Kidney epithelial cell (primary cell): ENCODE results near the gene MTHFSD. TPM values are rescaled to one million over a fixed set of nuclear protein-coding genes. Genes with fewer than 3 reads are reported as not detected.

Experiments used
- DNase-seq: peaks from one replicate; pipeline ENCODE4 v3.0.0-alpha.2; 2010; ENCODE audit warnings: low read depth
- H3K27me3 ChIP-seq: 2 replicates; pipeline ENCODE4 v1.6.0; 2011; ENCODE audit warnings: low read length; ENCODE audit not compliant: control insufficient read depth, insufficient read depth
- H3K36me3 ChIP-seq: 2 replicates; pipeline ENCODE4 v1.5.1; 2011; ENCODE audit warnings: low read length; ENCODE audit not compliant: control insufficient read depth, insufficient read depth
- H3K4me3 ChIP-seq: 2 replicates; pipeline ENCODE4 v1.5.1; 2011; ENCODE audit warnings: low read depth, mild to moderate bottlenecking, control low read depth, low read length
- CTCF ChIP-seq: IDR thresholded peaks from 2 replicates; pipeline ENCODE4 v1.5.1; 2011; ENCODE audit warnings: mild to moderate bottlenecking, moderate library complexity, low read length, control low read depth, inconsistent platforms; ENCODE audit not compliant: insufficient read depth, poor library complexity, severe bottlenecking
- total RNA-seq: library from RNA; depleted of rRNA; stranded (reverse); fragments of >200 nt; gene quantifications from 2 replicates; pipeline ENCODE4 v1.2.3, GENCODE V29; 2015

The MTHFSD gene
- total RNA-seq, 1 donor from 2014 or later = 26.1 TPM

DNA sequence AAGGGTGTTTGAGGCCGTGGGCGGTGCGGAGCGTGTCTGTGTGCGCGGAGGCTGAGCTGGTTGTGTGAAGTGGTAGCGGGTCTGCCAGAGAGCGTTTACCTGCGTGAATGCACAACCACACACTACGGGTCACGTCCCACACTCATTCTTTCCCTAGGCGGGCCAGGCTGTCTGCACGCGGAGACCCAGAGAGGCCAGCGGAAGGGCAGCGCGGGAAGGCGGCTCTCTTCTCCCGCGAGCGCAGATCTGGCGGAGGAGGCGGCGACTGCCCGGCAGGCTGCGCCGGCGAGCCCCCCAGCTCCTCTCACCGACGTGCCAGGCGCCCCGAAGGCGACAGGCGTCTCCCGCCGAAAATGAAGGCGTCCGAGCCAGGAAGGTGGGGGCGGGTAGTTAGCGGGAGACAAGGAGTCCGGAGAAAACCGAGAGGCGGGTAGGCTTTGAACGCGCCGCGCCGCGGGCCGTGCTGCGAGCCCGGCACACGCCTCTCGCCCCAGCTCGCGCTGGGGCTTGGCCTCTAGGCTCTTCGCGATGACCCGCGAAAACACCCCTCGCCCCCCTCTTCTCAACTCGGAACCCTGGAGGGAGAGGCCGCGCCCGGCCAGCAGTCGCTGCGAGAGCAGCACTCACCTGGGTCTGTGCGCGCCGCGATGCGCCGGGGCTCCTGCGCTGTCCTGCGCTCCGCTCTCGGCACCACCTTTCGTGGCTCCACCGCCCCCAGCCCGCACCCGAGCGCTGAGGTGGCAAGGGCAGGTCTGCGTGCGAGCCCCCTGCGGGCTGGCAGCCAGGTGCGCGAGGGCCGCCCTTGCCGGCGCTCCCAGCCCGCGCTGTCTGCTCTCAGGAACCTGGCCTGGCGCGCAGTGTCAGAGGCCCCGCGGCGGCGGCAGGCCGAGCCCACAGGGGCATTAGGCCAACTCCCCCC is 46.7 kb downstream of the MTHFSD start:
- no peak for TF ChIP-seq CTCF
- H3K36me3 ChIP-seq = no peaks in the 10 kb centered on the region
- DNase-seq = no peak
- H3K27me3 ChIP-seq = peaks cover 95% of the 10 kb centered on the region
- no peak overlapping the region for H3K4me3 ChIP-seq

DNA sequence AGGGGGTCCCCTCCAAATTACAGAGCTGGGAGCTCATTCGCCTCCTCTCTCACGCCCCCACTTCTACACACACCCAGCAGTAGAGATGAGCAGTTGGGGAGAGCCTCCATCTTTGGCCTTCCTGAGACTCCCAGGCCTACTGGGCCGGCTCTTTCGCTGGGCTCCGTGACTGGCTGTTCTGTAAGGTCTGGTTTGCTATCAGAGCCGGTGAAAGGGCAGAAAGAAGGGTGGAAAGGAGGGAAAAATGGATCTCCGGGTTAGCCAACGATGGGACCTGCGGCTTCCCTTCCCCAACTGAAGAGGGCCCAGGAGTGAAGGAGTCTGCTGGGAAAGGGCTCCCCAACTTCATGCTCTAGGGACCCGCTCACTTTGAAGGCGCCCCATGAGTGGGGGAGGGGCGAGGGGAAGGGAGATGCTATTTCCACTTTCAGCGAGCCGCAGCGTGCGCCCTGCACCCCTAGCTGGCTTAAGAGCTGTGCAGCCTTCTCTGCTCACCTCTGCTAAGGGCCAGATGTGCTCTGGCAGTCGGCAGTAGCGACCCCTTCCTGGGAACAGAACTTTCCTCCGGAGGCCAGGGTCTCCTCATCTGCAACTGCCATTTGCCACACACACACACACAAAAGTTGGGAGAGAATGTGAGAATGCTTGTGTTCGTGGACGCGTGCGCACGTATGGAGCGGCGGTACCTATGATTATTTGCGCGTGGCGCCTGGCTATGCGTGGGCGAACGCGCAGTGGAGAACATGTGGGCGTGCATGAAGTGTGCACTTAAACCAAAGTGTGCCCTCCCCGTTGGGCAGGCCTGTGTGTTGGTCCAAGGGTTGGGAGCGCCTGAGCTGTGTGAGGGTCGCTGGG is 47.6 kb downstream of the MTHFSD start:
- Histone ChIP-seq H3K27me3 (peaks cover 95% of the 10 kb centered on the region), H3K4me3 (no peak overlapping the region), H3K36me3 (no peaks in the 10 kb centered on the region)
- TF ChIP-seq CTCF = no peak
- no peak for DNase-seq

- TF ChIP-seq CTCF = no peak
- no peak for DNase-seq
- Histone ChIP-seq H3K36me3 (no peaks in the 10 kb centered on the region), H3K27me3 (peaks cover 95% of the 10 kb centered on the region), H3K4me3 (no peak overlapping the region)
Observed at GRCh38 chr16:86505899-86506864, 48.9 kb downstream of the MTHFSD start.

DNA sequence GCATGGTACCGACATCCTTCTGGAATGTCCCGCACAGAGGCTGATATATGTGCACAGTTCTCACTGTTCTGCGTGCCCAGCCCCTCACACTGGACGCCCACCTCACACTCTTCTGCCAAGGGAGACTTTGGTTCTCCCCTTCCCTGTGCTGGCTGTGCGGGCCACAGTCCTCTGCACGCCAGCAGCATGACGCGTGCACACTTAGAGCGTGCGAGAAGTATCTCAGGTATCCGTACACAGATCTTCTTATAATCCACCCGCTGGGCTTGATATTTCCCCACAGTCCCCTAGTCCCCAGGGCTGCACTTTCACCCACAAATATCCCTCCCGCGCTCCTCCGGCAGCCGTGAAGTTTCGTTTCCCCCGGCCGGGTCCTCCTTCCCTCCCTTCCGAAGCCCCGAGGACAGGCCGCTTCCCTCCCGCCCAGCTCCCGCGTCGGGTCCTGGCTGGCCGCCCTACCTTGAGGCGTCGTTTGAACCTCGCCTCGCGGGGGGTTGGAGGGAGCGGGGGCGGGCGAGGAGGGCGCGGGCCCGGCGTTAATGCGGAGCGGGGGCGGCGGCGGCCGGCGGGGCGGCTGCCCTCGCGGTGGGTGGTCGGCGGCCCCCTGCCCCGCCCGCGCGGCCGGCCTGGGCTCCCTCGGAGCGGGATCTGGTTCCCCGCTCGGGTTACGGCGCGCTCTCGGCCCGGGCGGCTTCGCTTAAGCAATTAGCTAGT is 49.7 kb downstream of the MTHFSD start:
- no peak overlapping the region for H3K4me3 ChIP-seq
- DNase-seq = no peak
- TF ChIP-seq CTCF = no peak
- H3K36me3 ChIP-seq = no peaks in the 10 kb centered on the region
- peaks cover 96% of the 10 kb centered on the region for H3K27me3 ChIP-seq
